ENCODE measurements around the gene TASP1.
"Not testable (repeated sequence)": the region's sequence is repeated elsewhere in the genome, so short reads cannot be mapped to it uniquely, and the experiment has no call there.

The TASP1 gene

DNA sequence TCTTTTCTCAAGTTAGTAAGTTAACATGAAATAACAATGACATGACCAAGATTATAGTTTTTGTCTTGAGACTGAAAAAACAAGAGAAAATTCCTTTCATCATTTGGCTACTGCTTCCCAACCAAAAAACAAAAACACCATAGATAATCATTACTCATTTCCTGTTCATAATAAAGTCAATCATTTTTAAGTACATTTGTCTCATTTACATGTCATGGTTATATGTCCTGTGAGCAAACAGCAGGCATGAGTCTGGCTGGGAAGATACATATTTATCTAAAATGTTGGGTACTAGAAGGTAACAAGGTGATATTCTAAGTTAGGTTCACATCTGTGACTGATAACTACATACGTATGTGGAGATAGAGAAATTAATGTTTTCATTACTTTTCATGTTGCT lies 237.1 kb downstream of the TASP1 start:
- DNase-seq (ENCODE audit: low read depth, low spot score), result no peak

DNA sequence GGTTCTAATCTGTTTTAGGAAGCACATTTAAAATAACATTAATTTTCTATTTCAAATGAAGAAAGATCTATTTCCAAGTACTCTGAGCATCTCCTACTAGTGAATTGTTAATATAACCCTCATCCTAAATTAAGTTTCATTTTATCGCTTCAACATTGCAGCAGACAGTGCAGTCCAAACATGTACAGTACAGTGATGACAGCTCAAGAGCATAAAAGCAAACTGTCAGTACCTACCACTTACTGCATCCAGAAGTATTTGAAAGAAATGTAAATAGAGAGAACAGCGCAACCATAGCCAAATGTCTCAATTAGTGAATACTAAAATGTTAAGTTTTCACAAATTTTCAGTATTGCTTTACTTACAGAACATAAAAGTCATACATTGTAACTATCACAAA lies 238.3 kb downstream of the TASP1 start:
- no peak for DNase-seq (ENCODE audit: low read depth, low spot score)

DNA sequence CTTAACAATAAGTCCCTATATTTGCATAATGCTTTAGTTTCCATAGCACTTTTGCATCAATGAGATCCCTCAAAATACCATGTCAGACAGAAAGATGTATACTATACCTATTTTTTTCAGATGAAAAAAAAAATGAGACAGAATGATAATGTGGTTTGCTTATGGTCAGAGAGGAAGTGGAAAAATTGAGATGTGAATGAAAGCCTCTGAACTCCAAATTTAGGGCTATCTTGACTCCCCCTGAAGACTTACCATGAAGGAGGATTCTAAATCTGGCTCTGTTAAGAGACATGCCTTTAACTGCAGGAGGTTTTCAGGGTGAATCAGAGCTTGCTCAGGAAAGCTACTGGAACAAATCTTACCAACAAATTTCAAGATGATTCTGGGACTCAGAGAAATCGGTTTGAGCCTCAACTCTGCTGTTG lies 241.4 kb downstream of the TASP1 start:
- no peak for DNase-seq (ENCODE audit: low read depth, low spot score)

DNA sequence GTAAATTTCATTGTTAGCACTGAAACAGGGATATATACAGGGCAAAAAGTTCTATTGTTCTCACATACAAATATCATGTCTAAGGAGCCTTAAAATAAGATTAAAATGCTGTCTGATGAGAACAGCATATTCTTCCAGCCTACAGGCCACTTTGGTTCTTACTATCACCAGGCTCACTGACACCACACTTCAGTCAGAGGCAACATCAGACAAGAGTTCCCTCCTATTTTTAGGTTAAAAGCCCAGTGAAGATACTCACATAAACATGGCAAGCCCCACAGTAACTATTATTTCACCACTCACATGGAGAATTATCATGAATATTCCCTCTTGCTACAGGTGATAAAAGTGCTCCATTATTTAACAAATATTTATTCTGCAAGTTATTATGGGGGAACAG lies 241.9 kb downstream of the TASP1 start:
- DNase-seq (ENCODE audit: low read depth, low spot score), result no peak

DNA sequence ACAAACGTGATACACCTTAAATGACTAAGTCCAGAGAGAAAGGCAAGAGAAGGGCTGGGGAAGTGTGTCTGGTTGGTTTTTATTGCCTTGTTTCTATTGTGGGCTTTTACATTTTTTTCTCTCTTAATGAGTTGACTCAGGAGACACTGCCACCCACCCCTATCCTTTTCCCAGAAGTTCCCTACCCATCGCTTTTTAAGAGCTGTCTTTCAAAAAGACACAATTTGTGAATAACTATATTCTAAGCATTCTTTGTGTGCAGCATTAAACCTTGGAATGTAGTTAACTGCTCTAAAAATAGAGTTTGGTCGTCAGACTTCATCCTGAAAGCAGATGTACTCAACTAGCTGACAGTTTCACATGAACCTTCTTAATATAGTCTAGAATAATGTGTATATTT lies 242.7 kb downstream of the TASP1 start:
- no peak for DNase-seq (ENCODE audit: low read depth, low spot score)

DNA sequence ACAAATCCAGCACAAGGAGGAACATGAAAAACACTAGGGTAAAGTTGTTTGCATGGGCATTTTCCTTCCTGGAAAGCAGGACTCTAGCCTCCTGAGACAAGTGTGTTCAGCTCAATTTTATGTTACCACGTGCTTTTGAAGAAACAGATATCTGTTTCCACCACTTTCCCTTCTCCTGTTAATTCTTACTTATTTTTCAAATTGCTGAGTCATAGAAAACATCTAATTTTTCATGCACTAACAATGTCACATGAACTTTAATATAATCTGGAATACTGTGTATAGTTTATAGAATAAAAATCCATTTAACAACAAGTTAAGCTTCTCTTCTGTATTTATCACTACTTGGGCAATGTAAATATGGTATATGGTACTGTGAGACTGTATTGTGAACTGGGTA lies 243.5 kb downstream of the TASP1 start:
- no peak for DNase-seq (ENCODE audit: low read depth, low spot score)

DNA sequence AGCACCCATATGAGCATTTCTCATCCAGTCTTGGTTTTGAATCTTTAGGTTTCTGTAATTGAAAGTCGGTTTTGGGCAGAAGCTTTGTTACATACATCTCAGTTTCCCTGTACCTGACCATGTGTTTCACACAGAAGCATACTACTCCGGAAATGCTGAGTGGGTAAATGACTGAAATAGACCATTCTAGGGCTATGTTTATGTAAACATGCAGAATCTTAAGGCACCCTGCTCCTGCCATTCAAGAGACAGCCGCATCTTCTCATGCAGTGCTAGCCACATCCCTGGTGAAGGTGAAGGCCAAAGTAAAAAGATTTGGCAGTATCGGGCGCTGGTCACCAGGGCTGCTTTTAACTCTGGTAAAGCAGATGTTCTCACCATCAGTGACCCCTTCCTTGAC lies 246.3 kb downstream of the TASP1 start:
- DNase-seq (ENCODE audit: low read depth, low spot score), result no peak

DNA sequence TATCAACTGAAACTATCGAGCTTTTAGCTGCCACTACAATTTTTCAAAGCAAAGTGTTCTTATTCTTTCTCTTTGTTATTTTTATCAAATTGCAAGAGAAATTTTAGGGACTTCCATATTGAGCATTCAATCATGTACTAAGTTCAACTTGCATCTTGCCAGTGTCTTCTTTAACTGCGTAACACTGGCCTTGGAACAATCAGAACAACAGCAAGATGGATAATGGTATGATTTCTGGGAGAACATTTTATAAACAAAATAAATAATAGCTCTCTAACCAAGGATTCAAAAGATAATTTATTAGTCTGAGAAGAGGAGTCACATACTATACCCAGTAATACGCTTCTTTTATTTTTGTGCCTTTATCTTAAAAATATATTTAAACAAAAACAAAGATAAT lies 249.6 kb downstream of the TASP1 start:
- no peak for DNase-seq (ENCODE audit: low read depth, low spot score)

DNA sequence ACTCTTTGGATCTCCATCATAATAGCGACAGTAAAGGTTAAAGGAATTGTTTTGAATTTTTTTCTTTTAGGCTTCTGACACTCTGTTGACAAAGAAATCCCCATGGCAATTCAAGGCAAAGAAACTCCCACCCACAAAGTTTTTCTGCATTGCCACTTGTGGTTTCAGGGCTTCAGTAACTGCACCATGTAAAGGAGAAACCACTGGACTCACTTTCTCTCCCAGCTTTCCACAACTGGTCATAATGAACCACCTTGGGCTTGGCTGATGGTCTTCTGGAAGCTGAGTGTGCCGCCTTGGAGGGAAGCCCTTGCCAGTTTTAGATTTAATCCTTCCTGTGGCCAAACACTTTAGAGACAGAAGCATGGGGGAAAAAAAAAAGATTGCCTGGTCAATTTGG lies 254.6 kb downstream of the TASP1 start:
- DNase-seq (ENCODE audit: low read depth, low spot score), result no peak

DNA sequence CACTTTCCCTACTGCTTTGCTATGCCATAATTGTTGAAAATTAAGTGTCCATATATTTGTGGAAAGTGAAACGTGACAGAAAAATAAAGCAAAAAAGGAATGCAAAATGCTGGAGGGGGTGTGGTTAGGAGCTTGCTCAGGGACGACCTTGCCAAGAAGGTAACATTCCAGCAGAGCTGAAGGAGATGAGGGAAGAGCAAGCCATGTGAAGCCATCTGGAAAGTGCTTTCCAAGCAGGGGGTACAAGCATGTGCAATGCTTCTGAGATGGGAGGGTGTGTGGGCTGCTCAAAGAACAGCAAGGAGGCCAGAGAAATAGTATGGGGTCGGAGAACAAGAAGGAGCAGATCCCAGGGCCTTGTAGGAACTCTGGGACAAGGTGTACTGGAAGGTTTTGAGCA lies 255.9 kb downstream of the TASP1 start:
- no peak for DNase-seq (ENCODE audit: low read depth, low spot score)

DNA sequence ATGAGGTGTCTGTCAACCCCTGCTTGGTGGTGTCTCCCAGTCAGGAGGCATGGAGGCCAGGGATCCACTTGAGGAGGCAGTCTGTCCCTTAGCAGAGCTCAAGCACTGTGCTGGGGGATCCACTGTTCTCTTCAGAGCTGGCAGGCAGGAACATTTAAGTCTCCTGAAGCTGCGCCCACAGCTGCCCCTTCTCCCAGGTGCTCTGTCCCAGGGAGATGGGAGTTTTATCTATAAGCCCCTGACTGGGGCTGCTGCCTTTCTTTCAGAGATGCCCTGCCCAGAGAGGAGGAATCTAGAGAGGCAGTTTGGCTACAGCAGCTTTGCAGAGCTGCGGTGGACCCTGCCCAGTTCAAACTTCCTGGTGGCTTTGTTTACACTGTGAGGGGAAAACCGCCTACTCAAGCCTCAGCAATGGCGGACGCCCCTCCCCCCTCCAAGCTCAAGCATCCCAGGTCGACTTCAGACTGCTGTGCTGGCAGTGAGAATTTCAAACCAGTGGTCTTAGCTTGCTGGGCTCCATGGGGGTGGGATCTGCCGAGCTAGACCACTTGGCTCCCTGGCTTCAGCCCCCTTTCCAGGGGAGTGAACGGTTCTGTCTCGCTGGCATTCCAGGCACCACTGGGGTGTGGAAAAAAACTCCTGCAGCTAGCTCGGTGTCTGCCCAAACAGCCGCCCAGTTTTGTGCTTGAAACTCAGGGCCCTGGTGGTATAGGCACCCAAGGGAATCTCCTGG lies 258.1 kb downstream of the TASP1 start:
- not testable (repeated sequence) for DNase-seq (ENCODE audit: low read depth, low spot score)

DNA sequence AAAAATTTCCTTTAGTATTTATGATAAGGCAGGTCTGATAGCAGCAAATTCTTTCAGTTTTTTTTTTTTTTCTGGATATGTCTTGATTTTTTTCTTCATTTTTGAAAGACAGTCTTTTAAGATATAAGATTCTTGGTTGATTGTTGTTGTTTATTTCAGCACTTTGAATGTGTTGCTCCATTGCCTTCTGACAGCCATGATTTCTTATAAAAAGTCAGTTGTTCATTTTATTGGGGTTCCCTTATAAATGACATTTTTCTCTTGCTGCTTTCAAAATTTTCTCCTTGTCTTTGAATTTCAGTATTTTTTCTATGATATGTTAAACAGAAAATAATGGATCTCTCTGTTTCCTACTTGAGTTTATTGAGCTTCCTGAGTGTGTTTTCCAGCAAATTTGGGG lies 265.3 kb downstream of the TASP1 start:
- no peak for DNase-seq (ENCODE audit: low read depth, low spot score)

DNA sequence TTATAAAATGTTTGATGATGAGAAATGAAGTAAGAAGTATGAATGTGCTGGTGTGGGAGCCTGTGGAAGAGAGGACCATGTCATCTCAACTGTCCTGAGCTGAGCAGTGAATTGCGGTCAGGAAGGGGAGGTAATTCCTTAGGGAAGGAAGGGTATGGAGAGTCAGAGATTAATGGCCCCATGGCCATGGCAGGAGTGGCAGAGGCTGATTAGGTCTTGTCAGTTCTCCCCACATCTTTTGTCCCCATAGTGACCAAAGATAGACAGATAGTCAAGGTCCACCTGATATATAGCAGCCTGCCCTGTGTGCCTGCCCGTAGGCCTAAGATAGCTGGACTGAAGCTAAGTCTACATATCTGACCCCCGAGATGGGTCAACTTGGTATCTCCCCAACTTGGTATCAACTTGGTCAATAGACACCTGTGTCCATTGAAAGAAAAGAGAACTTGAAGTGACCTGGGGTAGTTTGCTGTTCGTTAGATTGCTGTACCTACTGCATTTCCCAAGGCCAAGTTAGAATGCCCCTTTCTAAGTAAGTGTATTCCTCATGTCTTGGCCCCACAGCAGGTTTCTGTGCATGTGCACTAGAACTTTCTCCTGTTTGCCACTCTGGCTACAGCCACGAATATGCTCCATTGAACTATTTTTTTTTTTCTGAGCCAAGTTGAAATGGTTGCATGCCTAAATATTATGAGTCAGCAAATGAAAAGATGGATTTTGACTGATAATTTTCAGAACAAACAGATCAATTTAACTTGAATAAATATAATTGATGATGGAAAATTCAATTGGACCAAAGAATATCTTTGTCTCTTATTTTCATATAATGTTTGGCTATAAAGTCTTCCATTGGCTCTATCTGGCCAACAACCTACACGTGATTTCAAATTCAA lies 274.2 kb downstream of the TASP1 start:
- no peak for DNase-seq (ENCODE audit: low read depth, low spot score)

DNA sequence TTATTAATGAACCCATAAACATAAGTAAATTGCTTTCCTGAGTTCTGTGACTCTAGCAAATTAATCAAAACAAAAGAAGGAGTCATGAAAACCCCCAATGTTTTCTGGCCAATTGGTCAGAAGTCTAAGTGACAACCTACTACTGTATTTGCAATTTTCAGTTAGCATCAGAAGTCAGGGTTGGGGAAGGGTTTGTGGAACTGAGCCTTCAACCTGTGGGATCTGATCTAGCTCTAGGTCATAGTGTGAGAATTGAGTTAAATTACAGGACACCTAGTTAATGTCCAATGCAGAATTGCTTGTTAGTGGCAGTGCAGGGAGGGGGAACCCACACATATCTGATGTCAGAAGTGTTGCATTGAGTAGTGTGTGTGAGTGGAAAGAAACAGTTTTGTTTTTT lies 275.3 kb downstream of the TASP1 start:
- no peak for DNase-seq (ENCODE audit: low read depth, low spot score)

DNA sequence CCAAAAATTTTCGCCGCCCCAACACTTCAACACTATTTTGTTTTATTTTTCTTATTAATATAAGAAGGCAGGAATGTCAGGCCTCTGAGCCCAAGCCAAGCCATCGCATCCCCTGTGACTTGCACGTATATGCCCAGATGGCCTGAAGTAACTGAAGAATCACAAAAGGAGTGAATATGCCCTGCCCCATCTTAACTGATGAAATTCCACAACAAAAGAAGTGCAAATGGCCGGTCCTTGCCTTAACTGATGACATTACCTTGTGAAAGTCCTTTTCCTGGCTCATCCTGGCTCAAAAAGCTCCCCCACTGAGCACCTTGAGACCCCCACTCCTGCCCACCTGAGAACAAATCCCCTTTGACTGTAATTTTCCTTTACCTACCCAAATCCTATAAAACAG lies 276.6 kb downstream of the TASP1 start:
- not testable (repeated sequence) for DNase-seq (ENCODE audit: low read depth, low spot score)

DNA sequence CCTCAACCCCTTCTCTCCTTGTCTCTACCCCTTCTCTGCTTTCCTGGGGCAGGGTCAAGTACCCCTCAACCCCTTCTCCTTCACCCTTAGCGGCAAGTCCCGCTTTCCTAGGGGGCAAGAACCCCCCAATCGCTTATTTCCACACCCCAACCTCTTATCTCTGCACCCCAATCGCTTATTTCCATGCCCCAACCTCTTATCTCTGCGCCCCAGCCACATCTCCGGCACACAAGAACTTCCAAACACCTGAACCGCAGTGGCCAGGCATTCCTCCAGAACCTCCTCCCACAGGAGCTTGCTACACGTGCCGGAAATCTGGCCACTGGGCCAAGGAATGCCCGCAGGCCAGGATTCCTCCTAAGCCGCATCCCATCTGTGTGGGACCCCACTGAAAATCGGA lies 279.8 kb downstream of the TASP1 start:
- not testable (repeated sequence) for DNase-seq (ENCODE audit: low read depth, low spot score)

DNA sequence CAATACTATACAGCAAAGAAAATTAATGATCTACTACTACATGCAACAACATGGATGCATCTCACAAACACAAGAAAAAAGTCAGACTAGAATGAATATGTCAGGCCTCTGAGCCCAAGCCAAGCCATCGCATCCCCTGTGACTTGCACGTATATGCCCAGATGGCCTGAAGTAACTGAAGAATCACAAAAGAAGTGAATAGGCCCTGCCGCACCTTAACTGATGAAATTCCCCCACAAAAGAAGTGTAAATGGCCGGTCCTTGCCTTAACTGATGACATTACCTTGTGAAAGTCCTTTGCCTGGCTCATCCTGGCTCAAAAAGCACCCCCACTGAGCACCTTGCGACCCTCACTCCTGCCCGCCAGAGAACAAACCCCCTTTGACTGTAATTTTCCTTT lies 280.9 kb downstream of the TASP1 start:
- DNase-seq (ENCODE audit: low read depth, low spot score), result not testable (repeated sequence)

DNA sequence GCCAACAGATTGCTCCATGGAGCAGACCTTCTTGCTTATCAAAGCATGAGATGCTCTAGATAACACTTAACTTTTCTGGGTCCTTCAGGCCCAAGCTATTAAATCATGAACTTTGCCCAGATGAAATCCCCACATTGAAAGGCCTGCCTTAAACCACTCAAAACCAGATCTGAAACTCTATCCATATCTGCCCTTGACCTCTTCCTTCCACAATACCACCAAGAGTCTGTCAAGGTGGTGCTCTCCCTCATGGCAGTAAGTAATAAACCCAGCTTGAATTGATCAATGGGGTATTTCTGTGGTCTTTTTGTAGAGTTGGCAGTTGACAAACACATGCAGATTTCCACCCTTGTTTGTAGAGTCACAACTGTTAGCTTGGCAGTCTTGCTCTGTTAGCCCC lies 282.1 kb downstream of the TASP1 start:
- no peak for DNase-seq (ENCODE audit: low read depth, low spot score)

DNA sequence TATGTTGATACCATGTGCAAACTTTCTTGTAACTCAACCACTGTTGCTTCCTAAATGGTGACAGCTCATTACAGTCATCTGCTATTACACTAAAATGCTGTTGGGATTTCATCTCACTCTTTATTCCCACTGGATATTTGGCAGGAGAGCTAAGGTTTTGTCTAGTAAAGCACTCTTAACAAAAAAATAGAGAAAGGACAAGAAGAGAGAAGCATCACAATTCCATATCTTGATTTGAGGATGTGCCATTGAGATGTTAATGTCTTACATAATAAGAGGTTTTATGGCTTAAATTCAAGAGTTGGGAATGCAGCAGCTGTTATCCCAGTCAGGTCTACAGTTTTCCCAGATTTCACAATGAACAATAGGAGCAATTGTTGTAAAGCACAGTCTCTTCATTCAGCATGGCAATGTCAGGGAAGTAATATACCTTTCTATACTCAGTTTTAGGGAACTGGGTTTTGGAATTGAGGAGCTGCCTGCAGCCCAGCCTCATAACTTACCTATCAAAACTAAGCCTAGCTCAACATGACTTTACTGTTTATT lies 282.7 kb downstream of the TASP1 start:
- no peak for DNase-seq (ENCODE audit: low read depth, low spot score)

DNA sequence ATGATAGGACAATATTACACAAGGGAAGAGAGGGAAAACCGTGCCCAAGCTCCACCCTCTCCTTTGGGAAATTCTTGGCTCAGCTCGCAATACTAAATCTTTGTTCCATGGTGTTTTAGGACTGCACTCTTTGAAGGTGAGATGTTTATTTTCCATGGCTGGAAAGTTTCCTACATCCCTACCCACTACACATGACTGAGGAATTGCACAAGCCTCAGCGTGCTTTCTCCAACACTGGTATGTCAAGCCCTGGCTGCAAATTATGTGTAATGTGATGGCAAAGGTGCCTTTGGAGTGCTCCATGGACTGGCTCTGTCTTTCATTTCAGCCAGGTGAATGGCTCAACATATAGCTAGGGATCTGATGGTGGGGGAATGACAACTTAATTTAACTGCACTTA lies 283.3 kb downstream of the TASP1 start:
- no peak for DNase-seq (ENCODE audit: low read depth, low spot score)

DNA sequence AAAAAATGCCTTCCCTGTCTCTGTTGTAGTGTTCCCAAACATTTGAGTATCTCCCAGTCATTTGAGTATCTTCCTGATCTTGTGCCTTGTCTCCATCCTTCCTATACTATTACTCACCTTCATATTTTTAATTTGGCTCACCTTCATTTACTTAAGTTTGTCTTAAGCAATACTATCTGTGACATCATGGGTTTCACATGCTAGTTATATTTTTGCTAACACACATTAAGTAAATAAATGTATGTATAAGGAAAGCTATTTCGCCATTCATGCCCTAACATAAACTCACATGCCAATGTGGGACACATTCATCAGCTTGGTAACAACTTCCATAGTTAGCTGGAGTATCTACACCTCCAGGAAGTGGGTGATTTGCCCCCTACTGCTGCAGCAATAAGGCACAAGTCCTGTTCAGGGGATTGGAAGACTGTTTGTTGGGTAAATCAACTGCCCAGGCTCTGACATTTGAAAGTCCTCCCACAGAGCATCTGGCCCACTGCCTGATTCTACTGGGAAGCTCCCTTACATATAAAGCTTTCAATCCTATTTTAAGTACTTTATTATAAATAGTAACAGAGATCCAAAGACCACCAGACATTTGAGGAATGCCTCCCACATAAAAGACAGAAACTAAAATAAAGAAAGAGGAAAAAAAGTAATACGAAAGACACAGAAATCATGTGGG lies 285.3 kb downstream of the TASP1 start:
- DNase-seq (ENCODE audit: low read depth, low spot score), result no peak

DNA sequence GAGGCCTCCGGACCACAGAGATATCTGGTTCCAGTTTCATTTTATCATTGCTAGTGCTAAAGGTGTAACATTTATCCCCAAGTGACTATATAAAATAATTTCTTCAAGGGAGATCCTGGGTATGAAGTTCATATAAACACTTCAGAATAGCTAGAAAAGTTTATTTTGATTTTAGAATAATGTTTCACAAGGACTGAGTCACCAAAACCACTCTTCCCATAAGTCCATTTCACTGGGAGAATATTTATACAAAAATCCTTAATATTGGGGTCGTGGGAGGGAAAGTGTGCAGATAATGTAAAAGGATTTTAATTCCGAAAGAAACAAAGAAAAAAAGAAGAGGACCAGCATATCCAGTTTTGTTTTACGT lies 289.5 kb downstream of the TASP1 start:
- DNase-seq (ENCODE audit: low read depth, low spot score), result no peak

Measured in brain pericyte (primary cell).